ENCODE measurements around the gene NXNL2. TPM values are rescaled to one million over a fixed set of nuclear protein-coding genes. Genes with fewer than 3 reads are reported as not detected.

Gene NXNL2
- total RNA-seq, 1 experiment from 2014 or later = 1.4 TPM

DNA sequence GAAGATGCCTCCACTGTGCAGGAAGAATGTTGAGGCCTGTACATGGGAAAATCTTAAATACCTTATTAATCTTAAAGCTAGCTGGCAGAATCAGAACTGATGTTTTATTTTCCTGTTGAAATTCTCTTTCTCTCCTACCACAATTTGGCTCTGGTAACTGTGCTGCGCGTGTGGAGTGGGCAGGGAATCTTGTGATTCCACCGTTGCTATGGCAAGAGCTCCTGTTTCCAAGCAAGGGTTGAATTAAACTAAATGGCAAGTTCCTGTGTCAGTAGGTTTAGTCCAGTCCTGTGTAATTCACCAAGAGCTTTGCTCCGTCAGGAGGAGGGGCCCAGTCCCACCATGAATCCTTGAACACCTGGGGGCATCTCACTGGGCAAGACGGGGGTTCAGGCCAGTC is 36.4 kb downstream of the NXNL2 start:
- in situ Hi-C loops (cut with HindIII; ENCODE audit: low pct_unique_long_range_greater_than_20kb, low sequenced_read_pairs) (no loop called here), intact Hi-C loops (cut with micrococcal nuclease; ENCODE audit: unreplicated experiment) (no loop called here)
- TF ChIP-seq POLR2AphosphoS5 (IDR thresholded peaks at IDR 0.05; ENCODE audit: low read depth, low read length) (no peak), SIN3A (IDR thresholded peaks at IDR 0.05; ENCODE audit: borderline replicate concordance, insufficient read depth, low read depth, low read length) (no peak), TCF7L2 (IDR thresholded peaks at IDR 0.05; ENCODE audit: low read depth, low read length) (no peak)
- TF ChIP-seq, protein P1, sequence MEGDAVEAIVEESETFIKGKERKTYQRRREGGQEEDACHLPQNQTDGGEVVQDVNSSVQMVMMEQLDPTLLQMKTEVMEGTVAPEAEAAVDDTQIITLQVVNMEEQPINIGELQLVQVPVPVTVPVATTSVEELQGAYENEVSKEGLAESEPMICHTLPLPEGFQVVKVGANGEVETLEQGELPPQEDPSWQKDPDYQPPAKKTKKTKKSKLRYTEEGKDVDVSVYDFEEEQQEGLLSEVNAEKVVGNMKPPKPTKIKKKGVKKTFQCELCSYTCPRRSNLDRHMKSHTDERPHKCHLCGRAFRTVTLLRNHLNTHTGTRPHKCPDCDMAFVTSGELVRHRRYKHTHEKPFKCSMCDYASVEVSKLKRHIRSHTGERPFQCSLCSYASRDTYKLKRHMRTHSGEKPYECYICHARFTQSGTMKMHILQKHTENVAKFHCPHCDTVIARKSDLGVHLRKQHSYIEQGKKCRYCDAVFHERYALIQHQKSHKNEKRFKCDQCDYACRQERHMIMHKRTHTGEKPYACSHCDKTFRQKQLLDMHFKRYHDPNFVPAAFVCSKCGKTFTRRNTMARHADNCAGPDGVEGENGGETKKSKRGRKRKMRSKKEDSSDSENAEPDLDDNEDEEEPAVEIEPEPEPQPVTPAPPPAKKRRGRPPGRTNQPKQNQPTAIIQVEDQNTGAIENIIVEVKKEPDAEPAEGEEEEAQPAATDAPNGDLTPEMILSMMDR (IDR thresholded peaks at IDR 0.05) = no peak
- TF ChIP-seq, protein P2, sequence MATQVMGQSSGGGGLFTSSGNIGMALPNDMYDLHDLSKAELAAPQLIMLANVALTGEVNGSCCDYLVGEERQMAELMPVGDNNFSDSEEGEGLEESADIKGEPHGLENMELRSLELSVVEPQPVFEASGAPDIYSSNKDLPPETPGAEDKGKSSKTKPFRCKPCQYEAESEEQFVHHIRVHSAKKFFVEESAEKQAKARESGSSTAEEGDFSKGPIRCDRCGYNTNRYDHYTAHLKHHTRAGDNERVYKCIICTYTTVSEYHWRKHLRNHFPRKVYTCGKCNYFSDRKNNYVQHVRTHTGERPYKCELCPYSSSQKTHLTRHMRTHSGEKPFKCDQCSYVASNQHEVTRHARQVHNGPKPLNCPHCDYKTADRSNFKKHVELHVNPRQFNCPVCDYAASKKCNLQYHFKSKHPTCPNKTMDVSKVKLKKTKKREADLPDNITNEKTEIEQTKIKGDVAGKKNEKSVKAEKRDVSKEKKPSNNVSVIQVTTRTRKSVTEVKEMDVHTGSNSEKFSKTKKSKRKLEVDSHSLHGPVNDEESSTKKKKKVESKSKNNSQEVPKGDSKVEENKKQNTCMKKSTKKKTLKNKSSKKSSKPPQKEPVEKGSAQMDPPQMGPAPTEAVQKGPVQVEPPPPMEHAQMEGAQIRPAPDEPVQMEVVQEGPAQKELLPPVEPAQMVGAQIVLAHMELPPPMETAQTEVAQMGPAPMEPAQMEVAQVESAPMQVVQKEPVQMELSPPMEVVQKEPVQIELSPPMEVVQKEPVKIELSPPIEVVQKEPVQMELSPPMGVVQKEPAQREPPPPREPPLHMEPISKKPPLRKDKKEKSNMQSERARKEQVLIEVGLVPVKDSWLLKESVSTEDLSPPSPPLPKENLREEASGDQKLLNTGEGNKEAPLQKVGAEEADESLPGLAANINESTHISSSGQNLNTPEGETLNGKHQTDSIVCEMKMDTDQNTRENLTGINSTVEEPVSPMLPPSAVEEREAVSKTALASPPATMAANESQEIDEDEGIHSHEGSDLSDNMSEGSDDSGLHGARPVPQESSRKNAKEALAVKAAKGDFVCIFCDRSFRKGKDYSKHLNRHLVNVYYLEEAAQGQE (IDR thresholded peaks at IDR 0.05; ENCODE audit: insufficient read depth in 1 of 2, low read depth in 2 of 2, low read length in 1 of 2) = no peak
- ATAC-seq = no peak
- Histone ChIP-seq H3K27ac (ENCODE audit: low read length) (no peak overlapping the region), H3K27me3 (ENCODE audit: control insufficient read depth, insufficient read depth, low read length) (no peaks in the 10 kb centered on the region), H3K4me3 (ENCODE audit: low read depth in 2 of 2, low read length in 2 of 2) (no peak overlapping the region), H3K4me1 (ENCODE audit: control insufficient read depth, insufficient read depth, low read length) (no peaks in the 10 kb centered on the region), H3K36me3 (ENCODE audit: control insufficient read depth, insufficient read depth, low read length) (no peaks in the 10 kb centered on the region), H3K9me3 (ENCODE audit: control insufficient read depth, insufficient read depth, low read depth, low read length) (no peaks in the 10 kb centered on the region)
- BruUV-seq (replicated peaks) = no TSS peak
- DNase-seq (ENCODE audit: low read depth, low spot score) = no peak
- CTCF ChIA-PET = no interaction called here
- POLR2A ChIA-PET = no interaction called here

DNA sequence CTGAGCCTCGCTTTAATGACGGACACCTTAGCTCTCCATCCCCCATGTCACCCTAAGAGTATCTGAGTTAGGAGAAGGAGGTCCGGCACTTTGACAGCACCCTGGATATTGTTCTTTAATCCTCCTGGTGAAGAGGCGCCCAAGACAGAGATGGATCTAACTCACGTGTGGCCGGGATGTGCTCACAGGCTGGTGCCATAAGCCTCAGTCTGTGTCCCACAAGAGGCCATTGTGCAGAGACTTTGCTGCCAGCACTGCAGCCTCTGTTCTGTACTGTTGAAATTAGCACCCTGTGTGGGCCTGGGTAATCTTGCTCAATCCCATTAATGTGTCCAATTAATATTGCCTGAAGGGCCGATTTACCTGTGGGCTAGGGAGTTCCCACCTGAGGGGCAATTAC is 37.7 kb downstream of the NXNL2 start:
- no TSS peak for BruUV-seq (replicated peaks)
- ChIA-PET POLR2A (no interaction called here), CTCF (interaction anchor here (1.1 kb wide), 1 partner anchor 41 kb away, joined by 3 read pairs; no protein-coding TSS in a partner anchor)
- TF ChIP-seq TCF7L2 (IDR thresholded peaks at IDR 0.05; ENCODE audit: low read depth, low read length) (no peak), POLR2AphosphoS5 (IDR thresholded peaks at IDR 0.05; ENCODE audit: low read depth, low read length) (no peak)
- TF ChIP-seq, protein P1 (IDR thresholded peaks at IDR 0.05) = no peak
- no peaks in the 10 kb centered on the region for H3K27me3 ChIP-seq (ENCODE audit: control insufficient read depth, insufficient read depth, low read length)
- H3K4me1 ChIP-seq (ENCODE audit: control insufficient read depth, insufficient read depth, low read length) = no peaks in the 10 kb centered on the region
- no peak overlapping the region for H3K4me3 ChIP-seq (ENCODE audit: low read depth in 2 of 2, low read length in 2 of 2)
- H3K9me3 ChIP-seq (ENCODE audit: control insufficient read depth, insufficient read depth, low read depth, low read length) = no peaks in the 10 kb centered on the region
- no peak overlapping the region for H3K27ac ChIP-seq (ENCODE audit: low read length)
- no peaks in the 10 kb centered on the region for H3K36me3 ChIP-seq (ENCODE audit: control insufficient read depth, insufficient read depth, low read length)
- ATAC-seq = no peak
- in situ Hi-C loops (cut with HindIII; ENCODE audit: low pct_unique_long_range_greater_than_20kb, low sequenced_read_pairs) = no loop called here
- intact Hi-C loops (cut with micrococcal nuclease; ENCODE audit: unreplicated experiment) = no loop called here
- no peak for DNase-seq (ENCODE audit: low read depth, low spot score)
